ENCODE measurements around the gene DSTN.
A peak's percentile ranks its signal among the peaks of the same experiment; 100 is the strongest.

DSTN gene

GRCh38 chr20:17584689-17585088 lies 14.8 kb downstream of the DSTN start:
- DNase-seq = no peak

- DNase-seq = no peak
These were observed 16.4 kb downstream of the DSTN start for GRCh38 chr20:17586250-17586649.

- no peak for DNase-seq
These were observed 17.3 kb downstream of the DSTN start for GRCh38 chr20:17587148-17587547.

GRCh38 chr20:17587824-17588223 lies 17.9 kb downstream of the DSTN start:
- DNase-seq = no peak

- DNase-seq = no peak
These were observed 19.4 kb downstream of the DSTN start for GRCh38 chr20:17589161-17589834.

GRCh38 chr20:17590245-17590644 lies 20.4 kb downstream of the DSTN start:
- no peak for DNase-seq

GRCh38 chr20:17593902-17594301 lies 24.0 kb downstream of the DSTN start:
- DNase-seq = no peak

GRCh38 chr20:17594443-17594842 lies 24.6 kb downstream of the DSTN start:
- no peak for DNase-seq

GRCh38 chr20:17595856-17596255 lies 26.0 kb downstream of the DSTN start:
- no peak for DNase-seq

- DNase-seq = no peak
These were observed 28.2 kb downstream of the DSTN start for GRCh38 chr20:17598013-17598550.

- DNase-seq = no peak
These were observed 32.1 kb downstream of the DSTN start for GRCh38 chr20:17601957-17602356.

- no peak for DNase-seq
These were observed 32.6 kb downstream of the DSTN start for GRCh38 chr20:17602493-17602892.

GRCh38 chr20:17605131-17605660 lies 35.3 kb downstream of the DSTN start:
- no peak for DNase-seq

GRCh38 chr20:17606001-17606400 lies 36.1 kb downstream of the DSTN start:
- no peak for DNase-seq

- no peak for DNase-seq
These were observed 39.0 kb downstream of the DSTN start for GRCh38 chr20:17608701-17609497.

GRCh38 chr20:17609811-17610377 lies 40.0 kb downstream of the DSTN start:
- DNase-seq = no peak

- peak; percentile 60 for DNase-seq
These were observed 40.9 kb downstream of the DSTN start for GRCh38 chr20:17610566-17611289.

- DNase-seq = no peak
These were observed 41.3 kb downstream of the DSTN start for GRCh38 chr20:17611290-17611539.

GRCh38 chr20:17611540-17612286 lies 41.8 kb downstream of the DSTN start:
- peak; percentile 38 for DNase-seq

- DNase-seq = no peak
These were observed 42.6 kb downstream of the DSTN start for GRCh38 chr20:17612287-17612991.

- DNase-seq = no peak
These were observed 43.1 kb downstream of the DSTN start for GRCh38 chr20:17612992-17613327.

All from activated naive CD4-positive, alpha-beta T cell treated with anti-CD3 and anti-CD28 coated beads, Interleukin-2, amount 50 U/mL, for 16 hours (primary cell).